ENCODE measurements around the gene WDR20.

GRCh38 chr14:102164241-102164641 is 24.5 kb downstream of the WDR20 start:
- no peak for TF ChIP-seq FOXM1 (IDR thresholded peaks at IDR 0.05; ENCODE audit: borderline replicate concordance, low read depth)
- no peak for TF ChIP-seq TAF1 (IDR thresholded peaks at IDR 0.05; ENCODE audit: low read depth)

All from Ishikawa (cell line).